ENCODE measurements around the gene HOXD9. TPM values are rescaled to one million over a fixed set of nuclear protein-coding genes. Genes with fewer than 3 reads are reported as not detected.

Gene HOXD9
- total RNA-seq, 1 experiment from 2014 or later: not detected

DNA sequence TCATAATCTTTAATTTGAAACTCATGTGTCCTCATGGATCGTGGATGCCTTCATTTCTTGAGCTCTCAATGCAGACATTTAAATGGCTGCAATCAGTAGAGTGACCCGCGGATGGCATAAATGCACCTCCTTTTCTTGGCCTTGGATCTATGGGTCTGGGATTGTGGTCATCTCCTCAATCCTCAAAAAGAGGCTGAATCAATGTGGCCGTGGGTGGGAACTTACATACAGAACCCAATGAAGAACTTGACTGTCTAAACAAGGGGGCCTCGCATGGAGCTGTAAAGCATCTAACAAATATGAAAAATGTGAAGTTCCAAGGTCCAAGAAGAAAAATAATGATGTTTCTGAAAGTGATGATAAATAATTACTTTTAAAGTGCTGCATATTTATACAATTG lies 27.1 kb upstream of the HOXD9 start:
- Histone ChIP-seq H3K79me2 (ENCODE audit: insufficient read depth, low read length) (no peaks in the 10 kb centered on the region), H3K23ac (ENCODE audit: insufficient read length, low read depth, low read length) (no peak overlapping the region), H4K8ac (replicated peaks; ENCODE audit: insufficient read length, low read depth, low read length) (no peak overlapping the region), H3T11ph (ENCODE audit: low read length) (no peak overlapping the region), H3K4me2 (ENCODE audit: insufficient read depth, insufficient read length, low read length) (no peak overlapping the region), H4K91ac (ENCODE audit: insufficient read length, low read depth, low read length) (no peak overlapping the region), H3K9ac (ENCODE audit: extremely low read depth, insufficient read length, low read length) (no peak overlapping the region), H3K4ac (ENCODE audit: low read depth, low read length) (no peak overlapping the region), H2AK5ac (ENCODE audit: insufficient read length, low read length) (no peak overlapping the region), H4K5ac (ENCODE audit: insufficient read length, low read depth, low read length) (no peak overlapping the region), H3K14ac (ENCODE audit: insufficient read depth, low read length) (no peak overlapping the region), H3K23me2 (ENCODE audit: insufficient read length, low read depth, low read length, poor library complexity, severe bottlenecking) (peaks cover 5% of the 10 kb centered on the region), H2BK20ac (ENCODE audit: low read depth, low read length, poor library complexity, severe bottlenecking) (no peak overlapping the region), H2BK120ac (ENCODE audit: low read depth, low read length, poor library complexity, severe bottlenecking) (no peak overlapping the region), H3K4me1 (ENCODE audit: insufficient read depth, low read length) (peaks cover 6% of the 10 kb centered on the region), H2BK15ac (ENCODE audit: low read depth, low read length) (no peak overlapping the region), H3K27me3 (ENCODE audit: insufficient read depth, low read length) (peaks cover 83% of the 10 kb centered on the region), H3K9me3 (ENCODE audit: control insufficient read depth, low read depth, low read length) (no peaks in the 10 kb centered on the region), H2BK12ac (ENCODE audit: insufficient read length, low read depth, low read length) (no peak overlapping the region), H4K20me1 (ENCODE audit: control insufficient read depth, insufficient read depth, insufficient read length) (no peaks in the 10 kb centered on the region), H2AFZ (ENCODE audit: low read length) (no peak overlapping the region), H3K79me1 (ENCODE audit: insufficient read depth, low read depth, low read length, poor library complexity, severe bottlenecking) (no peaks in the 10 kb centered on the region), H2BK5ac (ENCODE audit: insufficient read length, low read length) (no peak overlapping the region), H3K27ac (ENCODE audit: insufficient read length, low read depth, low read length) (no peak overlapping the region), H3K56ac (ENCODE audit: insufficient read length, low read depth, low read length) (no peak overlapping the region), H3K18ac (ENCODE audit: insufficient read length, low read depth, low read length) (no peak overlapping the region)
- DNase-seq: no peak
- Mint-ChIP-seq H3K4me3 (no peak overlapping the region; a peak in 1 of 5 replicates), H3K4me1 (peaks cover 30 to 44% of the 10 kb centered on the region in 2 experiments), H3K27ac (no peak overlapping the region), H3K9me3 (peaks cover 4 to 28% of the 10 kb centered on the region in 2 experiments; a peak in 4 of 5 replicates), H3K27me3 (ENCODE audit: low read depth) (peaks cover 97% of the 10 kb centered on the region), H3K36me3 (ENCODE audit: insufficient read depth in 1 of 3, low read depth in 3 of 3) (peaks cover 0 to 3% (median 0%) of the 10 kb centered on the region in 3 experiments; a peak in 2 of 7 replicates)
- TF ChIP-seq, protein P1, sequence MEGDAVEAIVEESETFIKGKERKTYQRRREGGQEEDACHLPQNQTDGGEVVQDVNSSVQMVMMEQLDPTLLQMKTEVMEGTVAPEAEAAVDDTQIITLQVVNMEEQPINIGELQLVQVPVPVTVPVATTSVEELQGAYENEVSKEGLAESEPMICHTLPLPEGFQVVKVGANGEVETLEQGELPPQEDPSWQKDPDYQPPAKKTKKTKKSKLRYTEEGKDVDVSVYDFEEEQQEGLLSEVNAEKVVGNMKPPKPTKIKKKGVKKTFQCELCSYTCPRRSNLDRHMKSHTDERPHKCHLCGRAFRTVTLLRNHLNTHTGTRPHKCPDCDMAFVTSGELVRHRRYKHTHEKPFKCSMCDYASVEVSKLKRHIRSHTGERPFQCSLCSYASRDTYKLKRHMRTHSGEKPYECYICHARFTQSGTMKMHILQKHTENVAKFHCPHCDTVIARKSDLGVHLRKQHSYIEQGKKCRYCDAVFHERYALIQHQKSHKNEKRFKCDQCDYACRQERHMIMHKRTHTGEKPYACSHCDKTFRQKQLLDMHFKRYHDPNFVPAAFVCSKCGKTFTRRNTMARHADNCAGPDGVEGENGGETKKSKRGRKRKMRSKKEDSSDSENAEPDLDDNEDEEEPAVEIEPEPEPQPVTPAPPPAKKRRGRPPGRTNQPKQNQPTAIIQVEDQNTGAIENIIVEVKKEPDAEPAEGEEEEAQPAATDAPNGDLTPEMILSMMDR (conservative IDR thresholded peaks at IDR 0.05): no peak
- no CpG with 5 or more reads among the region's 5 CpGs for WGBS (ENCODE audit: extremely low coverage, insufficient read length, low lambda C conversion rate)

Measured in H9 (cell line).